ENCODE measurements around the gene CACNA1C. TPM values are rescaled to one million over a fixed set of nuclear protein-coding genes. Genes with fewer than 3 reads are reported as not detected.

Gene CACNA1C
- total RNA-seq, 2 donors from 2014 or later = 0.84 to 10.2 TPM

GRCh38 chr12:2492236-2492635, 439.4 kb downstream of the CACNA1C start:
- no peak overlapping the region for H3K27ac ChIP-seq
- DNase-seq = no peak
- TF ChIP-seq CTCF (IDR thresholded peaks at IDR 0.05) = no peak

GRCh38 chr12:2493086-2493485, 440.3 kb downstream of the CACNA1C start:
- DNase-seq = no peak
- Histone ChIP-seq H3K4me1 (no peaks in the 10 kb centered on the region), H3K4me3 (no peak overlapping the region), H3K9me3 (no peaks in the 10 kb centered on the region), H3K27ac (no peak overlapping the region), H3K36me3 (no peaks in the 10 kb centered on the region), H3K9ac (ENCODE audit: low read depth in 2 of 2, low read length in 2 of 2) (no peak overlapping the region), H3K27me3 (no peaks in the 10 kb centered on the region)
- intact Hi-C loops (cut with DNase I) = no loop called here
- no peak for TF ChIP-seq CTCF (IDR thresholded peaks at IDR 0.05)

More at GRCh38 chr12:2492236-2492635, 439.4 kb downstream of the CACNA1C start:
- Histone ChIP-seq H3K9me3 (no peaks in the 10 kb centered on the region), H3K4me3 (no peak overlapping the region), H3K27me3 (no peaks in the 10 kb centered on the region), H3K36me3 (no peaks in the 10 kb centered on the region), H3K9ac (ENCODE audit: low read depth in 2 of 2, low read length in 2 of 2) (no peak overlapping the region), H3K4me1 (no peaks in the 10 kb centered on the region)
- intact Hi-C loops (cut with DNase I) = no loop called here

- Histone ChIP-seq H3K4me1 (no peaks in the 10 kb centered on the region), H3K36me3 (no peaks in the 10 kb centered on the region), H3K27ac (no peak overlapping the region), H3K27me3 (no peaks in the 10 kb centered on the region), H3K9me3 (no peaks in the 10 kb centered on the region), H3K9ac (ENCODE audit: low read depth in 2 of 2, low read length in 2 of 2) (no peak overlapping the region), H3K4me3 (no peak overlapping the region)
- TF ChIP-seq CTCF (IDR thresholded peaks at IDR 0.05) = no peak
- intact Hi-C loops (cut with DNase I) = no loop called here
- DNase-seq = peak; percentile 35
Observed at GRCh38 chr12:2494486-2495192, 441.9 kb downstream of the CACNA1C start.

GRCh38 chr12:2495417-2496112, 442.8 kb downstream of the CACNA1C start:
- no peaks in the 10 kb centered on the region for H3K36me3 ChIP-seq
- no peaks in the 10 kb centered on the region for H3K27me3 ChIP-seq
- H3K4me3 ChIP-seq = no peak overlapping the region
- H3K27ac ChIP-seq = no peak overlapping the region
- H3K9ac ChIP-seq (ENCODE audit: low read depth in 2 of 2, low read length in 2 of 2) = no peak overlapping the region
- intact Hi-C loops (cut with DNase I) = no loop called here
- TF ChIP-seq CTCF (IDR thresholded peaks at IDR 0.05) = no peak
- H3K9me3 ChIP-seq = no peaks in the 10 kb centered on the region
- DNase-seq = no peak
- H3K4me1 ChIP-seq = no peaks in the 10 kb centered on the region

GRCh38 chr12:2498964-2499500, 446.2 kb downstream of the CACNA1C start:
- DNase-seq = peak; percentile 55
- peak overlapping the region in 1 of 2 donors; percentile 27 for H3K9ac ChIP-seq (ENCODE audit: low read depth in 2 of 2, low read length in 2 of 2)
- H3K27ac ChIP-seq = no peak overlapping the region
- H3K4me3 ChIP-seq = no peak overlapping the region
- intact Hi-C loops (cut with DNase I) = no loop called here
- no peaks in the 10 kb centered on the region for H3K4me1 ChIP-seq
- H3K9me3 ChIP-seq = no peaks in the 10 kb centered on the region
- no peaks in the 10 kb centered on the region for H3K36me3 ChIP-seq
- no peaks in the 10 kb centered on the region for H3K27me3 ChIP-seq
- no peak for TF ChIP-seq CTCF (IDR thresholded peaks at IDR 0.05)
